H1 (cell line): ENCODE results near the gene CLPTM1L. TPM values are rescaled to one million over a fixed set of nuclear protein-coding genes. Genes with fewer than 3 reads are reported as not detected.

Experiments
- CTCF ChIA-PET: fragments of 300-600 bp; sonication (Branson Sonifier 250); formaldehyde crosslinking; loops from one replicate; lab custom pipeline; 2021; ENCODE audit not compliant: partially characterized antibody; lab: Charles Lee
- POLR2A ChIA-PET: fragments of 300-600 bp; sonication (Branson Sonifier 250); formaldehyde crosslinking; loops from one replicate; lab custom pipeline; 2021; ENCODE audit warnings: inconsistent platforms; ENCODE audit not compliant: partially characterized antibody; lab: Charles Lee
- DNase-seq, 2 experiments: peaks; one replicate each; pipeline versions ENCODE4 v3.0.0 to v3.0.0-alpha.2; 2010 to 2022; ENCODE audit warnings: low spot score in 2 of 2, low read depth in 1 of 2, mixed read lengths in 1 of 2
- FAIRE-seq: peaks from 2 replicates; lab custom pipeline; 2011; peaks lifted over from hg19 to GRCh38; lab: Jason Lieb, UNC
- H2AFZ ChIP-seq: 2 replicates; pipeline ENCODE4 v1.8.1; 2012; ENCODE audit warnings: low read length, inconsistent platforms
- H2AK5ac ChIP-seq: 2 replicates; pipeline ENCODE4 v1.6.1; 2013; ENCODE audit warnings: low read depth, low read length
- H2BK120ac ChIP-seq: replicated peaks from 2 replicates; pipeline ENCODE3; 2013; ENCODE audit warnings: low read depth, low read length, inconsistent platforms
- H2BK12ac ChIP-seq: 2 replicates; pipeline ENCODE4 v1.6.1; 2013; ENCODE audit warnings: low read depth, low read length
- H2BK15ac ChIP-seq: 2 replicates; pipeline ENCODE4 v1.6.1; 2013; ENCODE audit warnings: low read length
- H2BK20ac ChIP-seq: 2 replicates; pipeline ENCODE4 v1.6.1; 2013; ENCODE audit warnings: low read length
- H2BK5ac ChIP-seq: 2 replicates; pipeline ENCODE4 v1.6.1; 2013; ENCODE audit warnings: low read depth, low read length
- H3K14ac ChIP-seq: 2 replicates; pipeline ENCODE4 v1.6.1; 2013; ENCODE audit warnings: inconsistent platforms; ENCODE audit not compliant: insufficient read length
- H3K18ac ChIP-seq: 2 replicates; pipeline ENCODE4 v1.6.1; 2013; ENCODE audit warnings: low read length; ENCODE audit errors: extremely low read depth
- H3K23ac ChIP-seq: 2 replicates; pipeline ENCODE4 v1.6.1; 2013; ENCODE audit warnings: inconsistent platforms; ENCODE audit not compliant: insufficient read length
- H3K23me2 ChIP-seq: 2 replicates; pipeline ENCODE4 v1.6.1; 2013; ENCODE audit warnings: low read depth, low read length
- H3K27ac ChIP-seq: 2 replicates; pipeline ENCODE4 v1.6.1; 2011; ENCODE audit warnings: low read depth, low read length, inconsistent platforms
- H3K27me3 ChIP-seq, 4 experiments: replicated peaks in 1 of 4; 1 replicate in 1 of 4; 2 replicates in 3 of 4; pipeline versions ENCODE4 v1.6.1 to v1.8.1; 2011 to 2013; ENCODE audit warnings: low read length in 3 of 4, mild to moderate bottlenecking in 3 of 4, inconsistent platforms in 2 of 4, mixed read lengths in 2 of 4, moderate library complexity in 1 of 4; ENCODE audit not compliant: control insufficient read depth in 3 of 4, insufficient read depth in 3 of 4; ENCODE audit errors: extremely low read depth in 1 of 4
- H3K36me3 ChIP-seq, 4 experiments: 2 replicates each; pipeline versions ENCODE4 v1.6.1 to v1.8.1; 2011 to 2013; ENCODE audit warnings: mild to moderate bottlenecking in 4 of 4, low read length in 3 of 4, moderate library complexity in 2 of 4, control low read depth in 1 of 4, inconsistent platforms in 1 of 4; ENCODE audit not compliant: insufficient read depth in 4 of 4, control insufficient read depth in 2 of 4
- H3K4ac ChIP-seq: replicated peaks from 2 replicates; pipeline ENCODE3; 2013; ENCODE audit warnings: low read length, low read depth, mixed read lengths, inconsistent platforms; ENCODE audit not compliant: insufficient read length
- H3K4me1 ChIP-seq, 4 experiments: replicated peaks in 1 of 4; 1 replicate in 1 of 4; 2 replicates in 3 of 4; pipeline versions ENCODE4 v1.6.1 to v1.8.1; 2011 to 2013; ENCODE audit warnings: low read length in 3 of 4, inconsistent platforms in 2 of 4, mixed read lengths in 1 of 4; ENCODE audit not compliant: insufficient read depth in 4 of 4, control insufficient read depth in 3 of 4
- H3K4me2 ChIP-seq, 2 experiments: 2 replicates each; pipeline versions ENCODE4 v1.6.1 to v1.8.1; 2011 to 2013; ENCODE audit warnings: low read depth in 2 of 2, low read length in 2 of 2, control low read depth in 1 of 2, inconsistent platforms in 1 of 2, mild to moderate bottlenecking in 1 of 2; ENCODE audit not compliant: insufficient read depth in 1 of 2
- H3K4me3 ChIP-seq, 4 experiments: fragments of 200-600, 300-600 bp in 1 of 4; sonication (generic), shearing (Covaris generic), sonication (Bioruptor Twin) in 1 of 4; 2 replicates each; pipeline versions ENCODE4 v1.5.1 to v1.8.1; 2011 to 2016; ENCODE audit warnings: low read length in 4 of 4, low read depth in 3 of 4, control low read depth in 2 of 4, inconsistent platforms in 2 of 4, mild to moderate bottlenecking in 2 of 4, mixed read lengths in 1 of 4, moderate library complexity in 1 of 4; ENCODE audit not compliant: insufficient read depth in 2 of 4; ENCODE audit errors: extremely low read depth in 1 of 4
- H3K56ac ChIP-seq: replicated peaks from 2 replicates; pipeline ENCODE3; 2013; ENCODE audit warnings: low read depth, mild to moderate bottlenecking, mixed read lengths, low read length, inconsistent platforms; ENCODE audit not compliant: insufficient read length
- H3K79me1 ChIP-seq: 2 replicates; pipeline ENCODE4 v1.6.1; 2013; ENCODE audit warnings: low read depth, low read length, control low read depth
- H3K79me2 ChIP-seq, 2 experiments: 2 replicates each; pipeline versions ENCODE4 v1.6.1 to v1.8.1; 2012 to 2013; ENCODE audit warnings: low read length in 2 of 2, mild to moderate bottlenecking in 2 of 2, inconsistent platforms in 1 of 2; ENCODE audit not compliant: insufficient read depth in 2 of 2, control insufficient read depth in 1 of 2
- H3K9ac ChIP-seq, 4 experiments: replicated peaks in 1 of 4; 1 replicate in 1 of 4; 2 replicates in 3 of 4; pipeline versions ENCODE4 v1.6.1 to v1.8.1; 2011 to 2013; ENCODE audit warnings: low read depth in 3 of 4, low read length in 3 of 4, control low read depth in 2 of 4, mild to moderate bottlenecking in 2 of 4, moderate library complexity in 2 of 4, inconsistent platforms in 1 of 4; ENCODE audit errors: extremely low read depth in 1 of 4
- H3K9me3 ChIP-seq, 2 experiments: 2 replicates each; pipeline versions ENCODE4 v1.6.1 to v1.8.1; 2012 to 2013; ENCODE audit warnings: mild to moderate bottlenecking in 2 of 2, moderate library complexity in 2 of 2, control low read depth in 1 of 2, inconsistent platforms in 1 of 2, low read depth in 1 of 2, low read length in 1 of 2, mixed read lengths in 1 of 2; ENCODE audit not compliant: insufficient read depth in 2 of 2
- H4K20me1 ChIP-seq, 2 experiments: replicated peaks in 1 of 2; 2 replicates each; pipeline versions ENCODE3 to v1.8.1; 2011 to 2013; ENCODE audit warnings: inconsistent platforms in 2 of 2, low read length in 2 of 2, mild to moderate bottlenecking in 1 of 2; ENCODE audit not compliant: insufficient read depth in 2 of 2, control insufficient read depth in 1 of 2
- H4K5ac ChIP-seq: 2 replicates; pipeline ENCODE4 v1.6.1; 2013; ENCODE audit warnings: low read length, low read depth, mixed read lengths, inconsistent platforms; ENCODE audit not compliant: insufficient read length
- H4K8ac ChIP-seq: 2 replicates; pipeline ENCODE4 v1.8.0; 2013; ENCODE audit warnings: mild to moderate bottlenecking, moderate library complexity, low read length, inconsistent platforms; ENCODE audit not compliant: insufficient read depth; ENCODE audit errors: extremely low read depth
- H4K91ac ChIP-seq: replicated peaks from 2 replicates; pipeline ENCODE3; 2013; ENCODE audit warnings: low read length, mixed read lengths, inconsistent platforms; ENCODE audit not compliant: insufficient read length
- CBX8 ChIP-seq: fragments of 300-800, 300-1000 bp; sonication (generic); IDR thresholded peaks from 2 replicates; pipeline ENCODE4 v1.7.1; 2016; ENCODE audit warnings: low read depth, low read length, borderline replicate concordance
- SP4 ChIP-seq: IDR thresholded peaks from 2 replicates; pipeline ENCODE4 v1.6.1; 2012; ENCODE audit warnings: low read length, inconsistent platforms
- WGBS, 2 experiments: shearing (Covaris generic) in 1 of 2; methylation state at CpG; one replicate each; pipeline versions ENCODE4 v1.1.6 to v1.1.7; 2013 to 2015; ENCODE audit warnings: low lambda C conversion rate in 2 of 2, mixed read lengths in 2 of 2, inconsistent platforms in 1 of 2, low coverage in 1 of 2, missing lambda C conversion rate in 1 of 2; ENCODE audit not compliant: insufficient replicate concordance in 2 of 2, insufficient coverage in 1 of 2, insufficient read length in 1 of 2; ENCODE audit errors: extremely low coverage in 1 of 2, missing lambda C conversion rate in 1 of 2; 5-methylcytosine and 5-hydroxymethylcytosine counted together
- polyA plus RNA-seq, 7 experiments: library from polyadenylated mRNA; depleted of rRNA in 3 of 7; stranded (reverse) in 5 of 7; unstranded in 2 of 7; fragments of >200 nt in 5 of 7; fragments of 200-250 nt in 2 of 7; gene quantifications; 1 replicate in 5 of 7; 2 replicates in 1 of 7; 4 replicates in 1 of 7; pipeline versions ENCODE4 v1.2.1 to v1.2.3, GENCODE V29; 2011 to 2013; ENCODE audit warnings: missing spikeins in 2 of 7, mixed read lengths in 2 of 7
- total RNA-seq: library from RNA; stranded (reverse); fragmentation: NEBNext Ultra II Directional; extraction: Animal tissue kit (Norgen Biotek cat#: 25700); gene quantifications from 2 replicates; pipeline ENCODE4 v1.2.1, GENCODE V29; 2021
- TF ChIP-seq, protein P1 (sequence below): IDR thresholded peaks from 2 replicates; pipeline ENCODE4 v1.6.1; 2012; ENCODE audit warnings: inconsistent platforms

The CLPTM1L gene
- total and polyA plus RNA-seq, 2 of the 8 experiments (the other 6 are each of a cell fraction or from before 2014, with no cell fraction given), result 102 to 119 TPM

DNA sequence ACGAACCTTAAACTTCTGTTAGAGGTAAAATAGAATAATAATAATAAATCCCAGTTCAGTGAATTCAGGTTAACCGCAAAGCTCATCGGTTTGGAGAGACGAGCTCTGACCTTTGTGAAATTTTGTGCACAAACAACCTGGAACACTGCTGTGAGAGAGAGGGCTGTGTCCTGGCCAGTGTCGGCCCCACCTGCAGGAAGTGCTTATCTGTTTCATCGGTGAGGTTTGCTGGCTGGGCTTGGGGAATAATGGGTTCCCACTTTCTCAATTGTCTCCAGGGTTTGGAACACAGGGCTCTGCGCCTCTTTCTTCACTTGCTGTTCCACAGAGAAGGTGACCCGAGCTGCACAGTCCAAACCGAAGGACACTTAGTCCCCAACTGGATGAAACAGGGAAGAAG lies 19.3 kb upstream of the CLPTM1L start:
- Histone ChIP-seq H3K4me2 (no peak overlapping the region), H2AK5ac (no peak overlapping the region), H3K56ac (no peak overlapping the region), H2BK15ac (no peak overlapping the region), H3K23ac (no peak overlapping the region), H3K27ac (no peak overlapping the region)
- no peak for DNase-seq
- TF ChIP-seq, protein P1, sequence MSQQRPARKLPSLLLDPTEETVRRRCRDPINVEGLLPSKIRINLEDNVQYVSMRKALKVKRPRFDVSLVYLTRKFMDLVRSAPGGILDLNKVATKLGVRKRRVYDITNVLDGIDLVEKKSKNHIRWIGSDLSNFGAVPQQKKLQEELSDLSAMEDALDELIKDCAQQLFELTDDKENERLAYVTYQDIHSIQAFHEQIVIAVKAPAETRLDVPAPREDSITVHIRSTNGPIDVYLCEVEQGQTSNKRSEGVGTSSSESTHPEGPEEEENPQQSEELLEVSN, result no peak
- TF ChIP-seq SP4, result no peak
- TF ChIP-seq CBX8, result no peak
- TF ChIP-seq, all 59 proteins: peak for 0
- Histone ChIP-seq H3K27me3 (no peaks in the 10 kb centered on the region), H3K23me2 (no peaks in the 10 kb centered on the region), H2BK20ac (no peak overlapping the region), H2AFZ (no peak overlapping the region), H4K5ac (no peak overlapping the region), H2BK5ac (no peak overlapping the region), H3K4me3 (no peak overlapping the region), H4K8ac (no peak overlapping the region), H3K4ac (no peak overlapping the region), H3K18ac (no peak overlapping the region), H2BK120ac (no peak overlapping the region), H3K79me1 (no peaks in the 10 kb centered on the region), H4K91ac (no peak overlapping the region), H3K79me2 (no peaks in the 10 kb centered on the region), H3K9me3 (no peaks in the 10 kb centered on the region), H4K20me1 (no peaks in the 10 kb centered on the region), H3K9ac (no peak overlapping the region), H3K36me3 (no peaks in the 10 kb centered on the region), H3K4me1 (peaks cover 0 to 3% (median 1%) of the 10 kb centered on the region in 4 experiments; a peak in 1 of 7 replicates), H2BK12ac (no peak overlapping the region), H3K14ac (no peak overlapping the region)
- no peak for FAIRE-seq
- ChIA-PET CTCF (interaction anchor here (1.2 to 3.3 kb wide), 4 partner anchors 9 to 18 kb away, joined by 3 to 13 read pairs (median 8); no protein-coding TSS in a partner anchor), POLR2A (no interaction called here)
- WGBS, 2 experiments, result 88% methylated on average over 9 of the region's 9 CpGs; no CpG with 5 or more reads in 1 of the 2 experiments
